GM21381 (cell line): ENCODE measurements around the gene CYP2E1.
"Not testable (repeated sequence)": the region's sequence is repeated elsewhere in the genome, so short reads cannot be mapped to it uniquely, and the experiment has no call there.

Experiments used
- ATAC-seq: cut with Tn5 transposase; IDR thresholded peaks from one replicate; pipeline ENCODE4 v1.9.1; 2021; ENCODE audit warnings: mild to moderate bottlenecking, moderate library complexity; ENCODE audit not compliant: unreplicated experiment

The CYP2E1 gene

GRCh38 chr10:133528296-133528844, 1.2 kb downstream of the CYP2E1 start:
- no peak for ATAC-seq

GRCh38 chr10:133528845-133529575, 1.8 kb downstream of the CYP2E1 start:
- ATAC-seq: no peak

DNA sequence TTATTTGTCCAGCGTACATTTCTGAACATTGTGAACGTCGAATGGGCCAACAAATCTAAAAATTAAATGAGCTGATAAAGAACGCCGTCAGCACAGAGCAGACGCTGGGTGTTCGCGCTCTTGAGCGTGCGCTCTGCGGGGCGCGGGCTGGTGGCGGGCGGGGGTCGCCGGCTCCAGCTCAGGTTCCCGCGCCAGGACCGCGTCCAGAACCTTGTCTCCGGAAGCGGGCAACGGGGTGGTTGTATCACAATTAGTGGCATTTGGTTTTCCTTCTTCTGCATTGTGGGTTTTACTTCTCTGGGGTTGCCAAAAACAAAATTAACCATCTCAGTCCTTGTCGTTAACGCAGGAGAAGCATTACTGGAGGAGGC, 2.4 kb downstream of the CYP2E1 start:
- no peak for ATAC-seq

GRCh38 chr10:133530506-133530905, 3.3 kb downstream of the CYP2E1 start:
- no peak for ATAC-seq

- ATAC-seq: no peak
Measured at GRCh38 chr10:133532871-133533270, 5.7 kb downstream of the CYP2E1 start.

DNA sequence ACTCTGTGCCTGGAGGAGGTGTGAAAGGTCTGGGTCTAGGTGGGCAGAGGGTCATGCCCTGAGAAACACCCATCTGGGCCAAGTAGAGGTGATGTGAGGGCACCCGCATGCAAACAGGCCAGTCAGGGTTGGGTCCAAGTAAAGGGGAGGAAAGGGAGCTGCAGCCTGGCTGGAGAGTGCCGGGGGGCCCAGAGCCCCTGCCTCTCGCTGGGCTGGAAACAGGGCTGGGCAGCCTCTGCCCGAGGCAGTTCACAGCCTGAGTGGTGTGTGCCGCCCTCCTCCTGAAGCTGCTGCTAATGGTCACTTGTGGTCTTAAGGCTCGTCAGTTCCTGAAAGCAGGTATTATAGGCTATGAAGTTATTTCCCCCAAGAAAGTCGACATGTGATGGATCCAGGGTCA, 7.3 kb downstream of the CYP2E1 start:
- ATAC-seq: no peak

GRCh38 chr10:133536198-133536597, 9.0 kb downstream of the CYP2E1 start:
- no peak for ATAC-seq

DNA sequence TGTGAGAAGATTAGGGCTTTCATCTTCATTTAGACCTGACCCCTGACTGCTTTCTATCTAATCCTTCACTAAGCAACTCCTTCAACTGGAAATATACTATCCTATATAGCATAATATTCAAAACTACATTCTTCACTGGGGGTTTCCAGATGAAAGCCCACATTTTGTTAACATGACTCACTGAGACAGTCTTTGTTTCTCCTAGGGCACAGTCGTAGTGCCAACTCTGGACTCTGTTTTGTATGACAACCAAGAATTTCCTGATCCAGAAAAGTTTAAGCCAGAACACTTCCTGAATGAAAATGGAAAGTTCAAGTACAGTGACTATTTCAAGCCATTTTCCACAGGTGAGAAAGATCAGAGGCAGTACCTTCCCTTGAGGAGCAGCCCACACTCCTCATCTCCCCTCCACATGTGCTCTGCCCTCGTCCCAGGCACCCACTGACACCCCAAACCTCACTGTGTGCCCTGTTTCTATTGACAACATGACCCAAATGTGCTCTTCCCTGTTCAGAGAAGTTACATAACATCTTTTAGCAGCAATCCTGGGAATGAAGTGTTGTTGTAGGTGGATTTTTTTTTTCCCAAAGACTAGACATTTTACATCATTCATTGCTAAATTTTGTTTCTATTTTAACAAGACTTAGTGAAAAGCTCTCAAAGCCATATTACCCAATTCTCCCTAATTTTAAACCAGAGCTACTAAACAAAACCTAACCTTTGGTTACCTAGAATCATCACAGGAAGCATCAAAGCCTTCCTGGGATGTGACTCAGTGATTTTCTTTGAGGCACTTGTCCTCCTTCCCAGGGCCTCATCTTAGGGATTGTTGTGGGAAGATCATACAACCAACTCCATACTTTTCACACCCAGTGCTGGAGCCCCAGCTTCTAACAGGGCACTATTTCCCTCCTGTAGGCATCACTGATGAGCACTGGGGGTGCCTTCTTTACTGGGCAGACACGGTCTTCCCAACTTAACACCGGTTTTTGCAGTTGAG, 10.7 kb downstream of the CYP2E1 start:
- ATAC-seq: no peak

- ATAC-seq: not testable (repeated sequence)
Measured at GRCh38 chr10:133541441-133541975, 14.3 kb downstream of the CYP2E1 start.

DNA sequence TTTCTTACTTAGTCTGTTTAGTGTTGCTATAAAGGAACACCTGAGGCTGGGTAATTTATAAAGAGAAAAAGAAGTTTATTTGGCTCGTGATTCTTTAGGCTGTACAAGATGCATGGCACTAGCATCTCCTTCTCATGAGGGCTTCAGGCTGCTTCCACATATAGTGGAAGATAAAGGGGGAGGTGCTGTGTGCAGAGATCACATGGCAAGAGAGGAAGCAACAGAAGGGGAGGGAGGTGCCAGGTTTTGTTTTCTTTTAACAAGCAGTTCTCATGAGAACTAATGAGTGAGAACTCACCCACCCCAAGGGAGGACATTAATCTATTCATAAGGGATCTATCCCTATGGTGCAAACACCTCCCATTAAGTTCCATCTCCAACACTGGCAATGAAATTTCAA, 17.3 kb downstream of the CYP2E1 start:
- ATAC-seq: no peak

DNA sequence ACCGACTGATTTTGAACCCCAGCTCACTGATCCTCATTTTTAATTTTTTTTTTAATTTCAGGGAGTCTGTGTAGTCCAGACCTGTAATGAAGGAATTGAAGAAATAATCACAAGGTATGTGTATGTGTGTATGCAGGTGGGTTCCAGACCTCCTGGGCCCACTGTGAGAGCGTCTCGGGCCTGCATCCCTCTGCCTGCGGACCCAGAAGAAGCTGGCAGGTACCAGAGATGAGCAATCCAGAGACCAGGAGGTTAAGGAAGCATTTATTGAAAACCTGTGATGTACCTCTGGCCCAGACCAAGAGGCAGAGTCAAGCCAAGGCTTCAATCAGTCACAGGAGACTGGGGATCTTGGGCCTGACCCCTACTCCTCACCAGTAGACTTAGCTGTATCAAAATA, 27.4 kb downstream of the CYP2E1 start:
- no peak for ATAC-seq

GRCh38 chr10:133555521-133555920, 28.4 kb downstream of the CYP2E1 start:
- ATAC-seq: no peak

- no peak for ATAC-seq
Measured at GRCh38 chr10:133557381-133557780, 30.2 kb downstream of the CYP2E1 start.

GRCh38 chr10:133559216-133559615, 32.1 kb downstream of the CYP2E1 start:
- no peak for ATAC-seq

DNA sequence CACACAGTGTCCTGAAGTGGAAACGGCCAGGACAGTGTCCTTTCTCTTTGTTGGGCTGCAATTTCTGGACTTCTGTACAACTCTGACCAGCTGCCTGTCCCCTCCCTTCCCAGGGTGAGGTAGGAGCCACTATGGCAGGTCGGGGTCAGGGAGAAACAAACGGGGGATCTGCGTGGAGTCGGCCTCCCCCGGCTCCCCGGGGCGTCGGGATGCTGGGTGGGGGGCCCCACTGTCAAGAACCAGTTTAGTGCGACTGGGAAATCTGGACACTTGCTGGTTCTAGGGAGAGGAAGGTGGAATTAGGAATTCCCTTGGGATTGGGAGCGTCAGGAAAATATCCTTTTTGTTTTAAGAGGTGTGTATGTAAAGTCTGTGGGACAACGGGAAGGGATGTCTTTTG, 37.7 kb downstream of the CYP2E1 start:
- no peak for ATAC-seq

DNA sequence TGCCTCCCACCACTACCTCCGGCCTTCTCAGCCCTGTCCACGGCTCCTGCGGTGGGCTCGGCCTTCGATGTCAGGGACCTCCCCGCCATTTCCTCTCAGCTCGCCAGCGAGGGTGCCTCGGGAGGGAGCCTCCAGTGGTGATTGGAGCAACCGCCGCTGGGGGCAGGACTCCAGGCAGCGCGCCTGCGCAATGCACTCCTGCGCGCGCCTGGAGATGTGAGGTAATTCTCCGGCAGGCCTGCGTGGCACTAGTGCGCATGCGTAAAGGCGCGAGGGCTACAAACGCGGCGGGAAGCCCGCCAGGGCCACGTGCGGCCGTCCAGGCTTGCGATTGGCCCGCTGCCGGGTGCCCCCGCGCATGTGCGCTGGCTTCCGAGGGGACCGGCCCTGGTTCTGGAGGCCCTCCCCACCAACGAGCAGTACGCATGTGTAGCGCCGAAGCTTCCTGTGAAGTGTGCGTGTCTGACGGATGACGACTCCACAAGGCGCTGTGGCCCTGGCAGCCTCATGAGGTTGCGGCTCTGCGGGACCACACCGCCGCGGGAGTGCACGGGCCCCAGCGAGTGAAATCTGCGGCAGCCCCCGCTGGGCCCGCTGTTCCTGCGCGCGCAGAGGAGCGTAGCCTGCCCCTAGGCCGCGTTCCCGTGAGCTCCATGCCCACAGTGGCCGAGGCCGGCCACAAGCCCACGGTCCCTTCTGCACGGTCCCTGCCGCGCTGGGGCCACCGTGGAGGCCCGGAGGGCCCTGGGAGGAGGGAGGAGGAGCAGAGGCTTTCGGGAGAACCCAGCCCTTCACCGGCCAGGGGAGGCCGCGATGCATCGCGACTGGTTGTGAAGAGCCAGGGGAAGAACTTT, 38.5 kb downstream of the CYP2E1 start, which contains the start of gene SYCE1:
Gene SYCE1 (minus strand): TSS at position 143 of the 854 bp plus-strand sequence. CDS start 54 bp downstream, at position 89.
- ATAC-seq: no peak

- ATAC-seq: no peak
Measured at GRCh38 chr10:133567119-133567518, 40.0 kb downstream of the CYP2E1 start.

GRCh38 chr10:133567609-133568286, 40.6 kb downstream of the CYP2E1 start:
- no peak for ATAC-seq

- ATAC-seq: no peak
Measured at GRCh38 chr10:133568287-133568614, 41.1 kb downstream of the CYP2E1 start.
